ENCODE results near the gene COMMD1.

- TF ChIP-seq EZH2 (optimal IDR thresholded peaks at IDR 0.05; ENCODE audit: low read depth, low read length) (no peak), CTCF (IDR thresholded peaks at IDR 0.05; ENCODE audit: low read length) (no peak)
Observed at GRCh38 chr2:62156861-62157496, 251.5 kb downstream of the COMMD1 start.
